ENCODE data around the gene PPP1CB.

DNA sequence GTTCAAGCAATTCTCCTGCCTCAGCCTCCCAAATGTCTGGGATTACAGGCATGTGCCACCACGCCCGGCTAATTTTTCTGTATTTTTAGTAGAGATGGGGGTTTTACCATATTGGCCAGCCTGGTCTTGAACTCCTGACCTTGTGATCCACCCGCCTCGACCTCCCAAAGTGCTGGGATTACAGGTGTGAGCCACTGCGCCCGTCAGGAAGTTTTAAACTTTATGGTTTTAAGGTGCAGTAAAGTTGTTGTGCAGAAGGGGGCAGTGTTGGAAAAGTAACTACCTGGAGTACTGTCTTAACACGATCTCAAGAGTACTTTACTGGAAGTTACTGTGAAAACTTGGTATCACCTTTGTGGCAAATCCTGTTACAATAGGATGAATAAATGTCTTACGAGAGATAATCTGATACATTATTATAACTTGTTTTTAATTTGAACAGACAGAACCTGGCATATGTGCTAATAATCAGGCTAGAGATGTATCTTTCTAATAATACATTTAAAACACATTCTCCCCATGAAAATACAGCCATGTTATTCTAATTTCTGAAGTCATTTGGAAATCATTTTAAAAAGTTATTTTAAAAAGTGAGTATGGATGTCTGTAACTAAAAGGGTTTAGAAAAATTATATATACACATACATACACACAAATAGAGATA lies 69.8 kb downstream of the PPP1CB start:
- TF ChIP-seq SNAI2 (CRISPR knock-in tag; IDR thresholded peaks at IDR 0.05), result 0 out of 2 replicates have a peak, but pooled peaks have one; percentile 17
- no peak for TF ChIP-seq ESRRG (CRISPR knock-in tag; IDR thresholded peaks at IDR 0.05)
- TF ChIP-seq, protein P1, sequence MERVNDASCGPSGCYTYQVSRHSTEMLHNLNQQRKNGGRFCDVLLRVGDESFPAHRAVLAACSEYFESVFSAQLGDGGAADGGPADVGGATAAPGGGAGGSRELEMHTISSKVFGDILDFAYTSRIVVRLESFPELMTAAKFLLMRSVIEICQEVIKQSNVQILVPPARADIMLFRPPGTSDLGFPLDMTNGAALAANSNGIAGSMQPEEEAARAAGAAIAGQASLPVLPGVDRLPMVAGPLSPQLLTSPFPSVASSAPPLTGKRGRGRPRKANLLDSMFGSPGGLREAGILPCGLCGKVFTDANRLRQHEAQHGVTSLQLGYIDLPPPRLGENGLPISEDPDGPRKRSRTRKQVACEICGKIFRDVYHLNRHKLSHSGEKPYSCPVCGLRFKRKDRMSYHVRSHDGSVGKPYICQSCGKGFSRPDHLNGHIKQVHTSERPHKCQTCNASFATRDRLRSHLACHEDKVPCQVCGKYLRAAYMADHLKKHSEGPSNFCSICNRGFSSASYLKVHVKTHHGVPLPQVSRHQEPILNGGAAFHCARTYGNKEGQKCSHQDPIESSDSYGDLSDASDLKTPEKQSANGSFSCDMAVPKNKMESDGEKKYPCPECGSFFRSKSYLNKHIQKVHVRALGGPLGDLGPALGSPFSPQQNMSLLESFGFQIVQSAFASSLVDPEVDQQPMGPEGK (CRISPR knock-in tag; IDR thresholded peaks at IDR 0.05; ENCODE audit: borderline replicate concordance), result no peak
- no peak for TF ChIP-seq ARNTL (CRISPR knock-in tag; IDR thresholded peaks at IDR 0.05; ENCODE audit: borderline replicate concordance, low read depth)
- TF ChIP-seq, protein P2, sequence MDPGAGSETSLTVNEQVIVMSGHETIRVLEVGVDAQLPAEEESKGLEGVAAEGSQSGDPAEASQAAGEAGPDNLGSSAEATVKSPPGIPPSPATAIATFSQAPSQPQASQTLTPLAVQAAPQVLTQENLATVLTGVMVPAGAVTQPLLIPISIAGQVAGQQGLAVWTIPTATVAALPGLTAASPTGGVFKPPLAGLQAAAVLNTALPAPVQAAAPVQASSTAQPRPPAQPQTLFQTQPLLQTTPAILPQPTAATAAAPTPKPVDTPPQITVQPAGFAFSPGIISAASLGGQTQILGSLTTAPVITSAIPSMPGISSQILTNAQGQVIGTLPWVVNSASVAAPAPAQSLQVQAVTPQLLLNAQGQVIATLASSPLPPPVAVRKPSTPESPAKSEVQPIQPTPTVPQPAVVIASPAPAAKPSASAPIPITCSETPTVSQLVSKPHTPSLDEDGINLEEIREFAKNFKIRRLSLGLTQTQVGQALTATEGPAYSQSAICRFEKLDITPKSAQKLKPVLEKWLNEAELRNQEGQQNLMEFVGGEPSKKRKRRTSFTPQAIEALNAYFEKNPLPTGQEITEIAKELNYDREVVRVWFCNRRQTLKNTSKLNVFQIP (CRISPR knock-in tag; IDR thresholded peaks at IDR 0.05; ENCODE audit: borderline replicate concordance, low read depth), result no peak

Measured in SK-N-SH treated with all-trans-retinoic acid at 6 μM for 48 hours (cell line).